Measurements from ENCODE around the gene SLC25A44.

The SLC25A44 gene

GRCh38 chr1:156253634-156254033 is 59.7 kb downstream of the SLC25A44 start:
- no peak for TF ChIP-seq GATA2 (IDR thresholded peaks at IDR 0.05; ENCODE audit: low read depth, low read length)
- no peak for TF ChIP-seq GATA3 (IDR thresholded peaks at IDR 0.05; ENCODE audit: low read depth, low read length)

GRCh38 chr1:156257711-156258110 is 63.8 kb downstream of the SLC25A44 start:
- TF ChIP-seq GATA3 (IDR thresholded peaks at IDR 0.05; ENCODE audit: low read depth, low read length) (no peak), GATA2 (IDR thresholded peaks at IDR 0.05; ENCODE audit: low read depth, low read length) (no peak)

- TF ChIP-seq GATA3 (IDR thresholded peaks at IDR 0.05; ENCODE audit: low read depth, low read length) = no peak
- no peak for TF ChIP-seq GATA2 (IDR thresholded peaks at IDR 0.05; ENCODE audit: low read depth, low read length)
Observed at GRCh38 chr1:156258859-156259258, 65.0 kb downstream of the SLC25A44 start.

GRCh38 chr1:156259805-156260204 is 65.9 kb downstream of the SLC25A44 start:
- no peak for TF ChIP-seq GATA3 (IDR thresholded peaks at IDR 0.05; ENCODE audit: low read depth, low read length)
- TF ChIP-seq GATA2 (IDR thresholded peaks at IDR 0.05; ENCODE audit: low read depth, low read length) = no peak

GRCh38 chr1:156260896-156261295 is 67.0 kb downstream of the SLC25A44 start:
- TF ChIP-seq GATA2 (IDR thresholded peaks at IDR 0.05; ENCODE audit: low read depth, low read length) = no peak
- TF ChIP-seq GATA3 (IDR thresholded peaks at IDR 0.05; ENCODE audit: low read depth, low read length) = no peak

All from SH-SY5Y (cell line).